GM20000 (cell line): ENCODE data around the gene DDB1.

Experiments used
- DNase-seq: peaks from one replicate; pipeline ENCODE4 v3.0.0; 2012; ENCODE audit warnings: low spot score
- CTCF ChIP-seq: IDR thresholded peaks from 2 replicates; pipeline ENCODE4 v1.5.1; 2012; ENCODE audit warnings: mild to moderate bottlenecking, control low read depth; ENCODE audit errors: extremely low read depth, missing control alignments

The DDB1 gene

GRCh38 chr11:61281581-61282250 is 51.2 kb downstream of the DDB1 start:
- TF ChIP-seq CTCF: no peak
- DNase-seq: no peak

- TF ChIP-seq CTCF: no peak
- no peak for DNase-seq
These were observed 51.9 kb downstream of the DDB1 start for GRCh38 chr11:61280883-61281580.

GRCh38 chr11:61279934-61280659 is 52.8 kb downstream of the DDB1 start:
- DNase-seq: no peak
- TF ChIP-seq CTCF: no peak

DNA sequence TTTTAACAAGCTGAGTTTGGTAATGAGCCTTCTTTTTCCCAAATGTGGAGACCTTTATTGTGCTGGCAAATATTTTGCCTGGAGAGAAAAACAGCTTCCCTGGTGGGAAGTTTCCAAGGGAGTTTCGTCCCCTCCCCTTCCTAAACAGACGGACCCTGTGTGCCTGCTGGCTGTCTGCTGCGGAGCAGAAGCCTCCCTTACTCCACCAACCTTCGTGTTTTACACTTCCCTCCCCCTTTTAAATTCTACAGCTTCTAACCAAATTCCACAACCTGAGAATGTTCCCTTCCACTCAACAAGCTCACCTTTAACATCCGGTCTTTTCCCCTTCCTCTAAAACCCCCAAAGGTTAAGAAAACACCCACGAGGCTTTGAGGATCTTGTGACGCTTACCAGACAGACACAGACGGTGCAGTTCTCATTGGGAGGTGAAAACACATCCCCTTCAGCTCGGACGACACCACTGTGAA is 54.9 kb downstream of the DDB1 start:
- no peak for DNase-seq
- TF ChIP-seq CTCF: no peak

- TF ChIP-seq CTCF: no peak
- no peak for DNase-seq
These were observed 55.5 kb downstream of the DDB1 start for GRCh38 chr11:61277186-61278000.

GRCh38 chr11:61275191-61275590 is 57.7 kb downstream of the DDB1 start:
- DNase-seq: no peak
- TF ChIP-seq CTCF: no peak
